HG03520 (cell line): ENCODE results near the gene PHLDB1.

Source experiments
- ATAC-seq: cut with Tn5 transposase; IDR thresholded peaks from one replicate; pipeline ENCODE4 v1.9.1; 2021; ENCODE audit warnings: mild to moderate bottlenecking, moderate library complexity; ENCODE audit not compliant: unreplicated experiment

Gene PHLDB1

DNA sequence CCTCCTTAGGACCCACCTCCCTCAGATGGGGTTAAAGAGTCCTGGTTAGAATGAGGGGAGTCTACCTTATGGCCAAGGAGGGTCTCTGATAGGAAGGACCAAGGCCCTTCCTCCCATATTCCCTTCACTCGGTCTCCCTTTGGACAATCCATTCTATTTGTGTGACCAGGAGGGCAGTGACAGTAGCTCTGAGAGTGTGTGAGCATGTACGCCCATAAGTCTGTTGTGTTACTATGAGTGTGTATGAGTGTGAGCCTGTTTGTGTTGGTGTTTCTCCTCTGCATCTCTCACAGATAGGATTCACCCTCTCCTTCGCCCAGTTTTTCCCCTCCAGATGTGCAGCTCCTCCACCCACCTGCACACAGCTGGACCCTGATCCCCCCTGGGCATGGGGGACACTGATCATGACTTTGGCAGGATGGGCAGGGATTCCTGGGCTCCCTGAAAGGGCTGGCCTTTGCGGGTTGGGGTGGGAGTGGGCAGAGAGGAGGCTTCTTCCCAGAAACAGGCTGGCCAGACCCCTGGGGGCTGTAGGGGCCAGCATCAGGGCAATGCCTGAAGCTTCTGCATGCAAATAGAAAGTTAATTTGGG lies 14.5 kb downstream of the PHLDB1 start:
- no peak for ATAC-seq

DNA sequence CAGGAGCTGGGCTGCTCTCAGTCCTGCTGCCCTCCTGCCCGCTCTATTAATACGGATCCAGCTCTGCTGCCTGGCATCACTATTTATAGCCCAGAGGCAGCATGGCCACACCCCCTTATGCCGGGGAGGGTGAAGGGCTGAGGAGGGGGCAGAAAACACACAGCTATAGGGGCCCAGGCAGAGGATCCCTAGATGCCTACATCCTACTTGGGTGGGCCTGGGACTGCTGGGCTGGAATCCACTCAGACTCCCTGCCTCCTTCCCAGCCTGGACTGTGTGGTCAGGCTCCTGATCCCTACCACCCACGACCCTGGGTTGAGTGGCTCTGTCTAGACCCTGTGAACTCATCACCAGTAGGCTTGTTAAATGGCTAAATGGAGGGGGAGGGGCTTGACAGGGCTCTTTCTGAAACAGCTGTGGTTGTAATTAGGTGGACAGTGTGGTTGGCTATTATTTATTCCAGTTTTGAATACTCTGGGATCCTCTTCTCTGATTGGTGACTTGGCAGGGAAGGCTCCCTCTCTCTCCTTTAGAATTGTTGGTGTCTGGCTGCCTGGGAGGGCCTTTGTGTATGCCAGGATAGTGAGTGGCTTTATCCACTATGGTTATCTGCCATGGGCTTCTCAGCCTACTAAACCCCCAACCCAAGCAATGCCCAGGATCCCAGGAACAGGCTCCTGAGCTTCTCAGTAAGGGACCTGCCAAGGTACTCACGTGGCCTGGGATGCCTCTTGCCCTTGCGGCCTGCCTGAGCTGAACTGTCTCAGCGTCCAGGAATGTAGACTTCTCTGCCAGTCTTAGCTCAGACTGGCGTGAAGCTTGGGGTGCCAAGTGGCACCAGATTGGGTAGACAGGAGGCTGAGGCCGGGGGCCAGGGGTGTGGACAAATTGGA lies 15.2 kb downstream of the PHLDB1 start:
- ATAC-seq = no peak

DNA sequence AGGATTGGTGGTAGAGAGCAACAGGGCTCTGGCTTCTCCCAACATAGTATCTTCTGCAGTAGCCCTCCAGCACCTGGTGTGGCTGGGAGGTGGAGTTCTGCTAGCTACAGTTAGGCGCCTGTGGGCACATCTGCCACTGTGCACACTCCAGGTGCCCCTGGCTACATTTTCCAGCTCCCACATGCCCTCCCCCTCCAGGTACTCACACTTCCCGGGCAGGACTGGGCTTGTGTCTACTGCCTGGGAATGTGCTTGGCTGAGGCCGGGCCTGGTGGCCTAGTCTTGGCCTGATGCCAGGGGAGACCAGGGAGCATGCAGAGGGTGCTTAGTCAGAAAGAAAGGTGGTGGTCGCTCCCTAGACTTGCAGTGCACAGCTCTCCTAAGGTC lies 15.8 kb downstream of the PHLDB1 start:
- ATAC-seq = no peak

DNA sequence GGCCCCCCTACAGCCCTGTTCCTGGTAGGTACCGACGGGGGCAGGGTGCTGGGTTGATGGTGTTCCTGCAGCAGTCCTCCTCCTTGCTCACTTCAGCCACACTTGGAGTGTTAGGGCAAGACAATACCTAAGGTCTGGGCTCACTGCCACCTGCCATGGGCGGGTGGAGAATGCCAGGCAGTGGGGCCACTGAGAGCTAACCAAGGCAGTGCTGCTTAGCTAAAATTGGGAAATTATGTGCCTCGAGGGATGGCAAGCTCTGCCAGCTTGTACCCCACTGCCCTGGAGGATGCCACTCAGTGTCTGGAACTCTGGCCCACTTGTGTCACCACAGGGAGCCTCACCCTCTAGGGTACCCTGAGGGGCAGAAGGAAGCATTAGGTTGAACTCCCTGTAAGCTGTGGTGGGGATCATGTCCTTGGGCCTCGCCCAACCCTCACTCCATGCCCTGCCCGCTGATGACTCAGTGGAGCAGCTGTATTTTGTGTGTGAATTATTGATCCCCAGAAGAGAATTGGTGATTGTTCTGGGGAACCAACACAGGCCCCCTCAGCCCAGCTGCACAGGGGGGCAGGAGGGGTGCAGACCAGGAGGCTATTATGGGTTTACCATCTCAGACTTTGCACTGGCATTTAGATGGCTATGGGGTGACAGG lies 17.7 kb downstream of the PHLDB1 start:
- ATAC-seq = no peak

DNA sequence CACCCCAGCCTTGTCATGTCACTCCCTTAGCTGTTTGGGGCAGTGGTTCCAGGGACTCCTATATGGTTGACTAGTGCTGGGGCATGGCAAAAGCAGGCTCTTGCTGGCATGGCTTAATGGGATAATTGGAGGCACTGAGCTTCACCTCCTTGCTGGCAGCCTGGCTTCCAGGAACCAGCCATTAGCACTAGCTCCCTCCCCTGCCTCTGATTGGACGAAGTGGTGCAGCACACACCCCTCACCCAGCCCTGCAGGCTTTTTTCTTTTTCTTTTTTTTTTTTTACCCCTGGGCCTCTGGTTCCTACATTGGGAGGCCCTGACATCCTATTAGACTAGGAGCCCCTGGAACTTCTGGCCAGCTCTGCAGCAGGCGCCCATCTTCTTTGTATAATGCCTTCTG lies 18.6 kb downstream of the PHLDB1 start:
- ATAC-seq = no peak

DNA sequence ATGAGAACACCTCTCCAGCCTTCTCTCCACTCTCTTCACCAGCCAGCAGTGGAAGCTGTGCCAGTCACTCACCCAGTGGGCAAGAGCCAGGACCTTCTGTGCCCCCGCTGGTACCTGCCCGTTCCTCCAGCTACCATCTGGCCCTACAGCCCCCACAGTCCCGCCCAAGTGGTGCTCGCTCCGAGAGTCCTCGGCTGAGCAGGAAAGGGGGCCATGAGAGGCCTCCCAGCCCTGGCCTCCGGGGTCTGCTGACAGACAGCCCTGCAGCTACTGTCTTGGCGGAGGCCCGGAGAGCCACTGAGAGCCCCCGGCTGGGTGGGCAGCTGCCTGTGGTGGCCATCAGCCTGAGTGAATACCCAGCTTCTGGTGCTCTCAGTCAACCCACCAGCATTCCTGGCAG lies 20.2 kb downstream of the PHLDB1 start:
- ATAC-seq = no peak

DNA sequence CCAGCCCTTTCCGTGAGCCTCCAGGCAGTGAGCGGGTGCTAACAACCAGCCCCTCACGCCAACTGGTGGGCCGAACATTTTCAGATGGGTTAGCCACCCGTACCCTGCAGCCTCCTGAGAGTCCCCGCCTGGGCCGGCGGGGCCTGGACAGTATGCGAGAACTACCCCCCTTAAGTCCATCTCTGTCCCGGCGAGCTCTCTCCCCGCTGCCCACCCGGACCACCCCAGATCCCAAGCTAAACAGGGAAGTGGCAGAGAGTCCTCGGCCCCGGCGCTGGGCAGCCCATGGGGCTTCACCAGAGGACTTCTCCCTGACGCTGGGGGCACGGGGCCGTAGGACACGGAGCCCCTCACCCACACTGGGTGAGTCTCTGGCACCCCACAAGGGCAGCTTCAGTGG lies 20.6 kb downstream of the PHLDB1 start:
- ATAC-seq = no peak

DNA sequence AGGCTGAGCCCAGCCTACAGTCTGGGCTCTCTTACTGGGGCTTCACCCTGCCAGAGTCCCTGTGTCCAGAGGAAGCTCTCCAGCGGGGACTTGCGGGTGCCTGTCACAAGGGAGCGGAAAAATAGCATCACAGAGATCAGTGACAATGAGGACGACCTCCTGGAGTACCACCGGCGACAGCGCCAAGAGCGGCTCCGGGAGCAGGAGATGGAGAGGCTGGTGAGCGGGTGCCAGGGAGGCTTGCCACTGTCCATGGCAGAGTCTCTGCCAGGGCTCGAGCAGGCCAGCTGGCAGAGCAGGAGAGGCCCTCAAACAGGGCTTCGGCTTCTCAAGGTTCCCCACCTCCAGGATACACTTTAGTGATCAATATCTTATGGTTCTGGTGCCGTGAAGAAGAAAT lies 21.0 kb downstream of the PHLDB1 start:
- ATAC-seq = no peak

DNA sequence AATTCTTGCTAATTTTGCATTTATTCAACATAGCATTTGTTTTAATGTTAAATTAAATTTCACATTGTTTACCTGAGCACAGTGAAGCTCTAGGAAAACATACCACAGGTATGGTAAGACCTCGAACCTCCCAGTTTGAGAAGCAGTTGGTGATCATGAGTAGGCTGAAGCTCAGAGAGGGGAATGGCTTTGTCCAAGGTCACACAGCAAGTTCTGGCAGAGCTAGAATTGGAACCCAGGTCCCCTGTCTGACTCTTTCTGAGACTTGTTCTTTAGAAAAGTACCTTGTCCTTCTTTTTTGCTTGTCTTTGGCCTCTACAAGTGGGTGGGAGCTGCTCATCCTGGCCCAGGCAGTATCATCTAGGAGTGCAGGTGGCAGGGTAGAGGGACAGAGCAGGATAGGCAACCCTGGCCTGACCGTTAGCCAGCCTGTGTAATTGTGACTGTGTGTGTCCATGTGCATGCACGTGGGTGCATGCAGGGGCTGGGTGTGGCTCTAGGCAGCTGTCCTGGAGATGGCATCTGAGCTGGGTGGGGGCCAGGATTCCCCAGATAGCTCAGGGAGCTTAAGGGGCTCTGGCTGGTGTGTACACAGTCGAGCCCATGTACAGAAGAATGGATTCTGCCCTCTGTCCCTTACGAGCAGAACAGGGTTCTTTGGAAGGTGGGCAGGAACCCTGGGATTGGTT lies 21.6 kb downstream of the PHLDB1 start:
- no peak for ATAC-seq

DNA sequence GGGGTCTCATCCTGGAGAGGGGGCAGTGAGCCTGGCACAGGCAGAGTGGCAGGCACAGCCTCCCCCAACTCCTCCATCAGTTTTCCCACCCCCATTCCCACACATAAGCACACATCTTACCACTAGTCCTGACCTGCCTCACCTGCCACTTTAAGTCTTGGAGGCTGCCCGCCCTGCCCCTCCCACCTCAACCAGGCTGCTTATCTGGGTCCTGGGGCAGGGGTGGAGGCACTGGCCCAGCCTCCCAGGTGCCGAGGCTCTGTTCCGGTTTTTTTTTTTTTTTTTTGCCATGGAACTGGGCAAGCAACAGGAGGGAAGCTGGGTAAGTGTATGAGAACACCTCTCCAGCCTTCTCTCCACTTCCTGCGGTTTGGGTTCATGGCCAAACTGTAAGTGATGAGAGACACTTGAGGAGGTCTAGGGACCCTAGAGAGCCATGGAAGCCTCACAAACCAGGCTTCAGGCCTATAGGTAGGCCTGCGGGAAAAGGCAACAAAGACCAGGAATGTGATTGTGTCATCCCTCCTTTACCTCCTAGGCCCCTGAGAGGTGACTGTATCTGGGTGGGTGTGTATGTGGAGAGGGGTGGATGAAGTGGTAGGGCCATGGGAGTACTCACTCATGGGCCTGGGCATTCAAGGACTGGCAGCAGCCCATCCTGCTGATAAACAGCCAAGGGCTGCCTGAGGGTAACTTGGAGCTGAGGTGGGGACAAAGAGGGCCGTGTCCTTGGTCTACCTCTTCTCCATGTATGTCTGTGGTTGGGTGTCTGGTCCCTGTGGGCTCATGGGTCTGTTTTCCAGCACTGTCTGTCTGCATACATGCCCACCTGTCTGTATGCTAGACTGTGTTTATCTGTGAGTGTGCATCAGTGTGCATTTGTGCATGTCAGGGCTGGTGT lies 22.6 kb downstream of the PHLDB1 start:
- ATAC-seq = no peak

DNA sequence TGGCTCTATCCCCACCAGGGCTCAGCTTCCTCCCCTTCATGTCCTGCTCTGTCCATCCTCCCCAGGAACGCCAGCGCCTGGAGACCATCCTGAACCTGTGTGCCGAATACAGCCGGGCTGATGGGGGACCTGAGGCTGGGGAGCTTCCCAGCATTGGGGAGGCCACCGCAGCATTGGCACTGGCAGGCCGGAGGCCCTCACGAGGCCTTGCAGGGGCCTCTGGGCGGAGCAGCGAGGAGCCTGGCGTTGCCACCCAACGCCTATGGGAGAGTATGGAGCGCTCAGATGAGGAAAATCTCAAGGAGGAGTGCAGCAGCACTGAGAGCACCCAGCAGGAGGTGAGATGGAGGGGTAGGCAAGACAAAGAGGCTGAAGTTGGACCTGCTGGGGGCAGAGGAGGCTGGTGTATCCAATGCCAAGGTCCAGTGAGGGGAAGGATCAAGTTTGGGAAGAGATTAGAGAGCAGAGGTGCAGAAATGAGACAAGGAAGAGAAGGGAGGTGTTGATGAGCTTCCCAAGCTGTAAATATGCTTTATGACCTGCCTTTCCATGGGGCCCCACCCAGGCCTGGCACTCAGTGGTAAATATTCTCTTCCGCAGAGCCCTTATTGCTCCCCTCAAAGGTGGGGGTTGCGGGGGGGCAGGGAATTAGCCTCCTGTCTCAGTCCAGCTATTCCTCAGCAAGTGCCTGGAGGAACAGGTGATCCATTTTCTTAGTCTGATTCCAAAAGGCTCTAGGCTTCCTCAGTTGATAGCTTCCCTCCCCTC lies 23.9 kb downstream of the PHLDB1 start:
- ATAC-seq = no peak

DNA sequence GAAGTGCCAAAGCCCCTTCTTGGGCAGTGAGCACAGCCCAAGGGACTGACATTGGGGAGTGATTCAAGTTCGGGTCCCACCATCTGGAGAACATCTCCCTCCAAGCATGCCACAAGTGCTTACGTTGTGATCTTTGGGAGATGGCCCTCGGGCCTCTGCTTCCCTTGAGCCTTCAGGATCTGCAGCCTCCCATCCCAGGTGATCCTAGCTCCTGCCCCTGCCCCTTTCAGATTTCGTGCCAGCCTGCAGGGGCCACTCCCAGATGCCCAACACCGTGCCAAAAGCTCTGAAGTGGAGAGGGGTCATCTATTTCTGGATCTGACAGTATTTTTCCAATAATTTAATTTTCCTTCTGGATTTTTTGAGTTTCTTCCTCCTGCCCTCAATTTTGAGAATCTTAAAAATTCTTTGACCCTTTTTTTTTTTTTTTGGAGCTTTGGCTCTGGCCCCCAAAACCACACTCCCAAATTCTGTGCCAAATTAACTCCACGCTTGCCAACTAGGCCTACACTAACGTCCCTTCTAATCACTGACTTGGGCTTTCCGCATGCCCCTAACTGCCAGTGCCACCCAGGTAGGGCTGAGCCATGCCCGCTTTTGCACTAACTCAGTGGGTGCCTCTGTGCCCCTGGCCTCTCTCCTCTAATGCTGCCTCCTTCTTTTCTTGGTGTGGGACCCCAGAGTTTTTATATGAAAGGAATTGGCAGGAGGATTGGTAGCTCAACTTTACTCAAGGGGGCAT lies 25.3 kb downstream of the PHLDB1 start:
- ATAC-seq = no peak

DNA sequence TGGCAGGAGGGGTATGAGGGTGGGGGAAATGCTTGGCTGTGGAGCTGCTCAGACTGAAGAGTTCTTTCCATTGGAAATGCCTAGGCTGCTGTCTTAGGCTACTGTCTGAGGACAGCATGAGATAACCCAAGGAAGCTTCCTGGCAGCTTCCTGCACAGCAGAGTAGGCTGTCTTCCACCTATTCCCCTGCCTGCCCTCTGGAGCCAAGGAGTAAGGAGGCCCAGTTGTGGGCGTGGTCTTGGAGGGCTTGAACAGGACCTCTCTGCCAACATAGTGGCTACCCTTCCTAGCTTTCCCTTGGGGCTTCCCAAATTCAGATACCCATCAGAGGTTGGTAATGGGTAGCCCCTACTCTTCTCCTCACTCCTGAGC lies 25.9 kb downstream of the PHLDB1 start:
- no peak for ATAC-seq

DNA sequence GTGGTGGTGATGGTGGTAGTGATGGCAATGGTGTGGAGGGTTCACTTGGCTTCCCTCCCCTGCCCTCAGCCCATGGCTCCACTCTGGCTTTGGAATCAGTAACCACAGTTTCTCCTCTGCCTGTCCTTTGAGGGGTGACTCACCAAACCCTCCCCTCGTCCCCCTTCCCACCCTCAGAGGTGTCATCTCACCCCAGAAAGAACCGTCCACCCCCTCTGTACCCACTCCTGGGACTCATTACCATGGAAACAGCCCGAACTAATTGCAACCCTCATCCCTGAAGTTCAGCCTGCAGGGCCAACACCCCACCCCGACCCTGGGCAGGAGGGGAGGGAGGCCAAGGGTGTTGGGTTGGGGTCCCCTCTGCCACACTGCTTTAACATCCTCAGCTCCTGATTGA lies 26.6 kb downstream of the PHLDB1 start:
- ATAC-seq = no peak

DNA sequence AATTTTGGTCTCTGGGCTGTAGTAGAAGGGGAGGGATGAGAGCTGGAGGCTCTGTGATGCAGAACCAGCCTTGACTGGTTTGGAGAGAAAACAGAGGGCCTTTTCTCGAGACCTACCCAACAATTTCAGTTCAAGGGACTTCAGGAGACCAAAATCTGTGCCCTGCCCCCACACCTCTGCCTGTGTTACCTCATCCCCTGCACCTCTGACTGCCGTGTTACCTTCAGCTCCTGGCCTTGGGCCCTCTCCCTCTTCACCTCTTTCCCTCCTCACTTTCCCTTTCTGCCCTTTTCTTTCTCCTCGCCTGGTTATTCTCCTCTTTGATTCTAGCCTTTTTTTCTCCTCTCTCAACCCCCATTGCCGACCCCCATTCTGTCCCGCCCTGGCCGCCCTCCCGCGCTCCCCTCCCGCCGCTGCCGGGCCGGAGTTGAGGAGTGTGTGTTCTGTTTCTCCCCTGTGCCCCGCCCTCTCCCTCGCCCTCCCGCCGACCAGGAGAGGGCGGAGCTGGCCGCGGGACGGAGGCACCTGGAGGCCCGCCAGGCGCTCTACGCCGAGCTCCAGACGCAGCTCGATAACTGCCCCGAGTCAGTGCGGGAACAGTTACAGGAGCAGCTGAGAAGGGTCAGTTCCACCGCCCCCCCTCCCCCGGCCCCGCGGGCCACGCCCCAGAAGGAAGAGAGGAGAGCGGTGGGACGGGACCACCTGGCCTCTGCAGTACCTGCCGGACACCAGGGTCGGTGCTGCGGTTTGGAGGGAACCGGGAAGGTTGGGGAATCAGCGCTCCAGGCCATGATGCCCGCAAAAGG lies 27.2 kb downstream of the PHLDB1 start:
- ATAC-seq = no peak

DNA sequence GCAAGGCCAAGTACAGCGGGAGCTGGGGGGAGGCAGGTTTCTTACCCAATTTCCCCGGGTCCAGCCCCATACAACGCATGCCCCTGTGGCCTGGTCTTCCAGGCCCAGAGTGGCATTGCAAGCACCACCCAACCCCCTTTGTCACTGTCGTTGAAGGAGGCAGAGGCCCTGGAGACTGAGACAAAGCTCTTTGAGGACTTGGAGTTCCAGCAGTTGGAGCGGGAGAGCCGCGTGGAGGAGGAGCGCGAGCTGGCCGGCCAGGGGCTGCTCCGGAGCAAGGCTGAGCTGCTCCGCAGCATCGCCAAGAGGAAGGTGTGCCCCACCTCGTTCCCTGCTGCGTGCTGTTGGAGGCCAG lies 27.8 kb downstream of the PHLDB1 start:
- ATAC-seq = no peak

DNA sequence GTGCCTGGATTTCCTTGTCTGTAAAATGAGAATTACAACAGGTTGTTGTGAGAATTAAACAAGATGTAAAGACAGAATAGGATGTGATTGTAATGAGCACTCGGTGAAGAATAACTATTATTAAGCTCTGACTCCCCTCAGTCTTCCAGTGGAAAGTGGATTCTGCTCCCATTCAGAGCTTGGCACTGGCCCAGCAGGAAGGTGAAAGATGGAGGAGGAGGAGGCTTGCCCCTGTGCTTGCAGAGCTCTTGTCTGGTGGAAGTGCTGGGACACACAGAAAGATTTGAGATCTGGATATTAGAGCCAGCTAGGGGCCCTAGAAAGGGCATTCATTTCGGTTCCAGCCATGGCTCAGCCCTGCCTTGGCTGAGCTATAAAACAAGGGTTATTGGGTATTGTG lies 28.2 kb downstream of the PHLDB1 start:
- ATAC-seq = no peak

DNA sequence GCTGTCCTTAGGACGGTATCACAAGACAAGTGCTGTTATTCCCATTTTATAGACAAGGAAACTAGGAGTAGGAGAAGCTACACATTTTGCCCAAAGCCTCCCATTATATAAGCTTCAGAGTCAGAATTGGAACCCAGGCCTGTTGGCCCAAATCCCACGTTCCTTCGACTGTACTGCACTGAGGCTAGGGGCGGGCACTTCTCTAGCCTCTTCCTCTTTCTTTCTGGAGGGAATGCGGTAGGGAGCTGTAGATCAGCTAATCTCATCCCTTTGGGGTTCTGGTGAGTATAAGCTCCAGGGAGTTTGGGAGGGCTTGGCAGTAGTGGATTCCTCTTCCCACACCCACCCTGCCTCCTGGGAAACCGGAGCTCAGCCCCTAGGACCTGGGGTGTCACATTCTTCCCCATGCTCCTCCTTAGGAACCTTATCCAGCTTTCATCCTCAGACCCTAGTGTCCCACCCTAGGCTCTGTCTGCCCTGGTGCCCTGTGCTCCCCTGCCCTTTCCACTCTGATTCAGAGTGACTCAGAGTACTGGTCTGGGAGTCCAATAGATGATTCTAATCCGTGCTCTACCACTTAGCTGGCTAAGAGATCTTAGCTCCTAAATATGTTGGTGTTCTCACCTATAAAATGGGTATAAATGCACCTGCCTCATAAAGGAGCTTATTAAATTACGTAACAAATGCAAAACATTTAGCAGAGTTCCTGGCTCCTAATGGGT lies 29.3 kb downstream of the PHLDB1 start:
- no peak for ATAC-seq
